PC-3 (cell line): ENCODE measurements around the gene HTR3D. TPM values are rescaled to one million over a fixed set of nuclear protein-coding genes. Genes with fewer than 3 reads are reported as not detected.

ENCODE experiments used
- ATAC-seq: fragments of 200-7000 bp; cut with Tn5 transposase; 2 replicates; pipeline ENCODE4 v1.9.1; 2020; ENCODE audit warnings: mild to moderate bottlenecking, moderate library complexity
- BruUV-seq: library from RNA; stranded (reverse); fragments of 400-500 nt; replicated peaks from 2 replicates; lab custom pipeline; 2021; lab: Mats Ljungman, UMichigan
- CTCF ChIA-PET: fragments of 300-600 bp; sonication (Branson Sonifier 250); formaldehyde crosslinking; loops from one replicate; lab custom pipeline; 2022; ENCODE audit warnings: antibody characterized with exemption; lab: Charles Lee
- POLR2A ChIA-PET: fragments of 300-600 bp; sonication (Branson Sonifier 250); formaldehyde crosslinking; loops from one replicate; lab custom pipeline; 2022; ENCODE audit warnings: antibody characterized with exemption; ENCODE audit not compliant: unreplicated experiment; lab: Charles Lee
- DNase-seq: peaks from one replicate; pipeline ENCODE4 v3.0.0-alpha.2; 2015
- H2AFZ ChIP-seq: fragments of 300-600 bp; sonication (generic); 2 replicates; pipeline ENCODE4 v1.6.0; 2016; ENCODE audit warnings: antibody characterized with exemption, low read length
- H3F3A ChIP-seq: fragments of 300-600 bp; sonication (generic); one replicate; pipeline ENCODE4 v1.6.0; 2017; ENCODE audit warnings: antibody characterized with exemption, low read length, control low read depth, mild to moderate bottlenecking; ENCODE audit not compliant: unreplicated experiment
- H3K27ac ChIP-seq: fragments of 300-600 bp; sonication (generic); 2 replicates; pipeline ENCODE4 v1.5.1; 2016; ENCODE audit warnings: mild to moderate bottlenecking, low read length
- H3K27me3 ChIP-seq: fragments of 300-600 bp; sonication (generic); 2 replicates; pipeline ENCODE4 v1.6.1; 2016; ENCODE audit warnings: low read length, mixed read lengths
- H3K36me3 ChIP-seq: fragments of 300-600 bp; sonication (generic); 2 replicates; pipeline ENCODE4 v1.6.1; 2016; ENCODE audit warnings: low read depth, mixed run types, low read length, mixed read lengths
- H3K4me1 ChIP-seq: fragments of 300-600 bp; sonication (generic); 2 replicates; pipeline ENCODE4 v1.5.1; 2016; ENCODE audit warnings: low read length; ENCODE audit not compliant: insufficient read depth
- H3K4me2 ChIP-seq: fragments of 300-600 bp; sonication (generic); 2 replicates; pipeline ENCODE4 v1.6.0; 2016; ENCODE audit warnings: low read length
- H3K4me3 ChIP-seq: fragments of 300-600 bp; sonication (generic); 2 replicates; pipeline ENCODE4 v1.5.1; 2016; ENCODE audit warnings: mild to moderate bottlenecking, low read length, mixed read lengths
- H3K79me2 ChIP-seq: fragments of 300-600 bp; sonication (generic); 2 replicates; pipeline ENCODE4 v1.6.1; 2017; ENCODE audit warnings: low read length, mixed read lengths
- H3K9ac ChIP-seq: fragments of 300-600 bp; sonication (generic); 2 replicates; pipeline ENCODE4 v1.6.0; 2016; ENCODE audit warnings: mild to moderate bottlenecking, low read length
- H3K9me2 ChIP-seq: fragments of 300-600 bp; sonication (generic); replicated peaks from 2 replicates; pipeline ENCODE4 v1.6.1; 2016; ENCODE audit warnings: mixed run types, low read length, mixed read lengths
- H3K9me3 ChIP-seq: fragments of 300-600 bp; sonication (generic); 2 replicates; pipeline ENCODE4 v1.6.1; 2016; ENCODE audit warnings: low read length, mixed read lengths
- H4K20me1 ChIP-seq: fragments of 300-600 bp; sonication (generic); 2 replicates; pipeline ENCODE4 v1.6.1; 2016; ENCODE audit warnings: low read length, mixed read lengths
- EZH2 ChIP-seq: fragments of 300-600 bp; sonication (generic); IDR thresholded peaks from one replicate; pipeline ENCODE4 v1.6.1; 2017; ENCODE audit warnings: antibody characterized with exemption, mild to moderate bottlenecking, low read length; ENCODE audit not compliant: unreplicated experiment
- EZH2phosphoT487 ChIP-seq: fragments of 300-600 bp; sonication (generic); IDR thresholded peaks from 2 replicates; pipeline ENCODE4 v1.6.1; 2018; ENCODE audit warnings: mild to moderate bottlenecking, antibody characterized with exemption, low read length, borderline replicate concordance
- intact Hi-C: fragments of 100-400 bp; cut with micrococcal nuclease; formaldehyde crosslinking; loops from 2 replicates; pipeline ENCODE4 v1.9.0; 2023
- total RNA-seq: library from RNA; depleted of rRNA; stranded (reverse); fragments of >200 nt; gene quantifications from 2 replicates; pipeline ENCODE4 v1.2.3, GENCODE V29; 2014
- TF ChIP-seq, protein P1 (sequence below): fragments of 300-600 bp; sonication (generic); conservative IDR thresholded peaks from 2 replicates; pipeline ENCODE4 v1.5.1; 2017; ENCODE audit warnings: antibody characterized with exemption, low read depth, mild to moderate bottlenecking, low read length

HTR3D gene
- total RNA-seq, 1 experiment from 2014 or later, result not detected

DNA sequence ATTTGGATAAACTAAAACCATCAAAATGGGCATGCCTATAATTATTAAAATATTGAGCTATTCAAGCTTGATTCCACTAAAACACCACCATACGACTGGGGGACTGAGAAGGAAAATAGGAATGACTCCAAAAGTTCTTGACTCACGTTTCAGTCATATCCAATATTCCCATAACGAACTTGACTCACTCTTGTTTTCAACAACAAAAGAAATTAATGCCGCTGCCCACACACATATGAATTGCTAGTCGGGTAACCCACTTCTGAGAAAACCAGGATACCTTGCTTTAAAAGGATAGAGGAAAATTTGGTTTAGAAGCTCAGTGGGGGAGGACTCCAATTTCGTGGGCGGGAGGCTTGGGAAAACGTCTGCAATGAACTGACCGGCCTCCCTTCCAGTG is 26.5 kb downstream of the HTR3D start:
- H3K27me3 ChIP-seq, result no peaks in the 10 kb centered on the region
- H3K79me2 ChIP-seq, result no peaks in the 10 kb centered on the region
- H3F3A ChIP-seq, result no peaks in the 10 kb centered on the region
- ChIA-PET POLR2A (no interaction called here), CTCF (interaction anchor here (0.6 to 1.0 kb wide), 2 partner anchors 18 to 88 kb away, joined by 3 to 6 read pairs; no protein-coding TSS in a partner anchor)
- no peak overlapping the region for H2AFZ ChIP-seq
- no peak overlapping the region for H3K4me3 ChIP-seq
- H3K4me2 ChIP-seq, result peak overlapping the region; percentile 14; the same call in 1 of the 2 replicates
- H3K36me3 ChIP-seq, result no peaks in the 10 kb centered on the region
- no peaks in the 10 kb centered on the region; the same call in 1 of the 2 replicates for H3K9me2 ChIP-seq
- no peaks in the 10 kb centered on the region for H3K9me3 ChIP-seq
- peak; percentile 80 for DNase-seq
- TF ChIP-seq, protein P1, sequence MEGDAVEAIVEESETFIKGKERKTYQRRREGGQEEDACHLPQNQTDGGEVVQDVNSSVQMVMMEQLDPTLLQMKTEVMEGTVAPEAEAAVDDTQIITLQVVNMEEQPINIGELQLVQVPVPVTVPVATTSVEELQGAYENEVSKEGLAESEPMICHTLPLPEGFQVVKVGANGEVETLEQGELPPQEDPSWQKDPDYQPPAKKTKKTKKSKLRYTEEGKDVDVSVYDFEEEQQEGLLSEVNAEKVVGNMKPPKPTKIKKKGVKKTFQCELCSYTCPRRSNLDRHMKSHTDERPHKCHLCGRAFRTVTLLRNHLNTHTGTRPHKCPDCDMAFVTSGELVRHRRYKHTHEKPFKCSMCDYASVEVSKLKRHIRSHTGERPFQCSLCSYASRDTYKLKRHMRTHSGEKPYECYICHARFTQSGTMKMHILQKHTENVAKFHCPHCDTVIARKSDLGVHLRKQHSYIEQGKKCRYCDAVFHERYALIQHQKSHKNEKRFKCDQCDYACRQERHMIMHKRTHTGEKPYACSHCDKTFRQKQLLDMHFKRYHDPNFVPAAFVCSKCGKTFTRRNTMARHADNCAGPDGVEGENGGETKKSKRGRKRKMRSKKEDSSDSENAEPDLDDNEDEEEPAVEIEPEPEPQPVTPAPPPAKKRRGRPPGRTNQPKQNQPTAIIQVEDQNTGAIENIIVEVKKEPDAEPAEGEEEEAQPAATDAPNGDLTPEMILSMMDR, result no peak
- H3K9ac ChIP-seq, result no peak overlapping the region
- ATAC-seq, result peak; percentile 78
- no peaks in the 10 kb centered on the region for H4K20me1 ChIP-seq
- H3K4me1 ChIP-seq, result peaks cover 9% of the 10 kb centered on the region
- intact Hi-C loops, result no loop called here
- BruUV-seq, result no TSS peak
- no peak overlapping the region for H3K27ac ChIP-seq

DNA sequence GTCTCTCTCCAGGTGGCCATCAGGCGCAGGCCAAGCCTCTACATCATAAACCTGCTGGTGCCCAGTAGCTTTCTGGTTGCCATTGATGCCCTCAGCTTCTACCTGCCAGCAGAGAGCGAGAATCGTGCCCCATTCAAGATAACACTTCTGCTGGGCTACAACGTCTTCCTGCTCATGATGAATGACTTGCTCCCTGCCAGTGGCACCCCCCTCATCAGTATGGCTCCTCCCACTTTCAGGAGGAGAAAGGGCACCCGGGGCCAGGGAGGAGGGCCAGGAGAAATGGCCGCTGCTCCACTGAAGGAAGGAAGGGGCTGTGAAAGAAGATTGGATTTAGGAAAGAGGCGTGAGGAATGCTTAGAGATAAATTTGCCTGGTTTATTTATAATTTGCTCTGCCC is 27.9 kb downstream of the HTR3D start:
- Histone ChIP-seq H2AFZ (no peak overlapping the region), H3K4me1 (peaks cover 9% of the 10 kb centered on the region), H3K4me2 (no peak overlapping the region), H3K9ac (no peak overlapping the region), H4K20me1 (no peaks in the 10 kb centered on the region), H3K9me3 (no peaks in the 10 kb centered on the region), H3K36me3 (no peaks in the 10 kb centered on the region), H3K79me2 (no peaks in the 10 kb centered on the region), H3F3A (no peaks in the 10 kb centered on the region), H3K9me2 (no peaks in the 10 kb centered on the region; the same call in 1 of the 2 replicates), H3K27ac (no peak overlapping the region), H3K4me3 (no peak overlapping the region), H3K27me3 (no peaks in the 10 kb centered on the region)
- ChIA-PET CTCF (no interaction called here), POLR2A (no interaction called here)
- no peak for ATAC-seq
- TF ChIP-seq, protein P1, result no peak
- TF ChIP-seq EZH2 (no peak), EZH2phosphoT487 (no peak)
- intact Hi-C loops, result no loop called here
- no peak for DNase-seq
- BruUV-seq, result no TSS peak

DNA sequence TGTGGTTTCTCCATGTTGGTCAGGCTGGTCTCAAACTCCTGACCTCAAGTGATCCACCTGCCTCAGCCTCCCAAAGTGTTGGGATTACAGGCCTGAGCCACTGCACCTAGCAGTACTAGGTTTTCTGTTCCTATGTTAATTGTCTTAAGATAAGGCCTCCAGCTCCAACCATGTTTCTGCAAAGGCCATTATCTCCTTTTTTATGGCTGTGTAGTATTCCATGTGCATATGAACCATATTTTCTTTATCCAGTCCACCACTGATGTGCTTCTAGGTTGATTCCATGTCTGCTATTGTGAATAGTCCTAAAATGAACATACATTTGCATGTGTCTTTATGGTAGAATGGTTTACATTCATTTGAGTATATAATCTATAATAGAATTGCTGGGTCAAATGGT is 31.1 kb downstream of the HTR3D start:
- Histone ChIP-seq H3K4me1 (peaks cover 7% of the 10 kb centered on the region), H3K9me3 (no peaks in the 10 kb centered on the region), H4K20me1 (no peaks in the 10 kb centered on the region), H3K9ac (no peak overlapping the region), H3K27ac (no peak overlapping the region), H3K4me2 (no peak overlapping the region), H3K4me3 (no peak overlapping the region), H3K27me3 (no peaks in the 10 kb centered on the region), H2AFZ (no peak overlapping the region), H3K36me3 (no peaks in the 10 kb centered on the region), H3F3A (no peaks in the 10 kb centered on the region), H3K9me2 (no peaks in the 10 kb centered on the region), H3K79me2 (no peaks in the 10 kb centered on the region)
- no TSS peak for BruUV-seq
- ATAC-seq (no peak), DNase-seq (no peak)
- no peak for TF ChIP-seq EZH2
- TF ChIP-seq, protein P1, result no peak
- TF ChIP-seq EZH2phosphoT487, result no peak
- POLR2A ChIA-PET, result no interaction called here
- intact Hi-C loops, result no loop called here
- CTCF ChIA-PET, result no interaction called here
